K562 (cell line): ENCODE results near the gene KAZN. TPM values are rescaled to one million over a fixed set of nuclear protein-coding genes. Genes with fewer than 3 reads are reported as not detected.

ENCODE experiments used
- ATAC-seq: fragments of 200-7000 bp; cut with Tn5 transposase; 3 replicates; pipeline ENCODE4 v1.9.1; 2020; ENCODE audit warnings: moderate library complexity
- BruUV-seq: library from RNA; stranded (reverse); fragments of 400-500 nt; replicated peaks from 2 replicates; lab custom pipeline; 2021; lab: Mats Ljungman, UMichigan
- CTCF ChIA-PET: fragments of 300-600 bp; formaldehyde crosslinking; extraction: SDS; loops from one replicate; lab custom pipeline; 2021; ENCODE audit warnings: low intra/inter-chr PET ratio; lab: Yijun Ruan, JAX
- POLR2A ChIA-PET: fragments of 300-600, 350-650 bp; sonication (Branson Sonifier 250); formaldehyde crosslinking; extraction: SDS; loops from one replicate; lab custom pipeline; 2021; ENCODE audit warnings: antibody characterized with exemption, inconsistent platforms; lab: Yijun Ruan, JAX
- DNase-seq, 4 experiments: peaks; one replicate each; pipeline versions ENCODE4 v3.0.0 to v3.0.0-alpha.2; 2011 to 2018; ENCODE audit warnings: low spot score in 3 of 4, mixed read lengths in 3 of 4; ENCODE audit errors: extremely low read depth in 1 of 4
- FAIRE-seq: peaks from 2 replicates; lab custom pipeline; 2011; peaks lifted over from hg19 to GRCh38; lab: Jason Lieb, UNC
- H2AFZ ChIP-seq: 2 replicates; pipeline ENCODE4 v1.6.0; 2011; ENCODE audit warnings: low read depth, low read length, control low read depth, inconsistent platforms
- H3K27ac ChIP-seq: fragments of 200-600 bp; 3 replicates; pipeline ENCODE4 v1.8.0; 2011; ENCODE audit warnings: low read depth, mild to moderate bottlenecking, control low read depth, inconsistent platforms, low read length, moderate library complexity, mixed read lengths; ENCODE audit errors: extremely low read depth
- H3K27me3 ChIP-seq, 2 experiments: fragments of 300-600 bp in 1 of 2; 2 replicates in 1 of 2; 3 replicates in 1 of 2; pipeline versions ENCODE4 v1.6.0 to v1.8.0; 2011; ENCODE audit warnings: inconsistent platforms in 2 of 2, low read length in 2 of 2, mild to moderate bottlenecking in 1 of 2, mixed read lengths in 1 of 2, moderate library complexity in 1 of 2; ENCODE audit not compliant: control insufficient read depth in 2 of 2, insufficient read depth in 2 of 2
- H3K36me3 ChIP-seq: fragments of 300-600 bp; 3 replicates; pipeline ENCODE4 v1.8.0; 2011; ENCODE audit warnings: mild to moderate bottlenecking, low read length, inconsistent platforms; ENCODE audit not compliant: control insufficient read depth, insufficient read depth
- H3K4me1 ChIP-seq, 2 experiments: fragments of 200-600 bp in 1 of 2; replicated peaks in 1 of 2; 2 replicates in 1 of 2; 3 replicates in 1 of 2; pipeline versions ENCODE4 v1.5.1 to v1.8.0; 2011; ENCODE audit warnings: inconsistent platforms in 2 of 2, low read length in 2 of 2, mild to moderate bottlenecking in 1 of 2, mixed read lengths in 1 of 2, moderate library complexity in 1 of 2; ENCODE audit not compliant: control insufficient read depth in 2 of 2, insufficient read depth in 2 of 2
- H3K4me2 ChIP-seq: 2 replicates; pipeline ENCODE4 v1.6.1; 2011; ENCODE audit warnings: low read length, control low read depth, inconsistent platforms, mixed read lengths; ENCODE audit not compliant: insufficient read depth
- H3K4me3 ChIP-seq: fragments of 200-600 bp; sonication (generic), shearing (Covaris generic); 2 replicates; pipeline ENCODE4 v1.5.1; 2016; ENCODE audit warnings: control low read depth, inconsistent platforms
- H3K79me2 ChIP-seq: fragments of 200-600 bp; 3 replicates; pipeline ENCODE4 v1.8.0; 2011; ENCODE audit warnings: low read length, inconsistent platforms; ENCODE audit not compliant: control insufficient read depth, insufficient read depth
- H3K9ac ChIP-seq, 2 experiments: 2 replicates each; pipeline versions ENCODE4 v1.6.0 to v1.6.1; 2011; ENCODE audit warnings: low read depth in 2 of 2, low read length in 2 of 2, control low read depth in 1 of 2, inconsistent platforms in 1 of 2, mild to moderate bottlenecking in 1 of 2, mixed read lengths in 1 of 2; ENCODE audit not compliant: insufficient read depth in 1 of 2
- H3K9me1 ChIP-seq: one replicate; pipeline ENCODE4 v1.6.0; 2011; ENCODE audit warnings: inconsistent platforms, mild to moderate bottlenecking, low read length, moderate library complexity; ENCODE audit not compliant: control insufficient read depth, insufficient read depth
- H3K9me3 ChIP-seq: replicated peaks from 2 replicates; pipeline ENCODE4 v1.5.1; 2011; ENCODE audit warnings: low read depth, low read length, inconsistent platforms; ENCODE audit not compliant: control insufficient read depth, insufficient read depth
- H4K20me1 ChIP-seq: replicated peaks from 2 replicates; pipeline ENCODE4 v1.6.1; 2011; ENCODE audit warnings: low read length, inconsistent platforms, mixed read lengths; ENCODE audit not compliant: control insufficient read depth, insufficient read depth
- ADNP ChIP-seq: fragments of 200-800 bp; sonication (Bioruptor generic); IDR thresholded peaks from 2 replicates; pipeline ENCODE4 v1.6.1; 2016; ENCODE audit warnings: missing genetic modification characterization, missing compliant biosample characterization
- ATF7 ChIP-seq: fragments of 450-650 bp; IDR thresholded peaks from 2 replicates; pipeline ENCODE4 v1.7.1; 2014; ENCODE audit warnings: mild to moderate bottlenecking, moderate library complexity
- GATA2 ChIP-seq: sonication (generic); formaldehyde crosslinking; IDR thresholded peaks from 2 replicates; pipeline ENCODE4 v1.4.0; 2020; ENCODE audit warnings: mild to moderate bottlenecking, missing genetic modification reagents
- MAX ChIP-seq: sonication (generic); formaldehyde crosslinking; IDR thresholded peaks from 2 replicates; pipeline ENCODE4 v1.9.0; 2022; ENCODE audit warnings: mild to moderate bottlenecking, missing genetic modification reagents
- MYC ChIP-seq, 2 experiments: fragments of 250-450 bp in 1 of 2; sonication (Bioruptor Pico) in 1 of 2; IDR thresholded peaks; 2 replicates each; pipeline versions ENCODE4 v1.5.1 to v1.6.1; 2012 to 2021; ENCODE audit warnings: low read depth in 2 of 2, borderline replicate concordance in 1 of 2, improper control_type of control experiment in 1 of 2, low read length in 1 of 2, mild to moderate bottlenecking in 1 of 2, moderate library complexity in 1 of 2
- PPARD ChIP-seq: fragments of 250-450 bp; sonication (Bioruptor Pico); IDR thresholded peaks from 2 replicates; pipeline ENCODE4 v1.8.0; 2022; ENCODE audit warnings: inconsistent platforms, mild to moderate bottlenecking, moderate library complexity
- PTBP1 ChIP-seq: fragments of 200-400 bp; formaldehyde crosslinking; IDR thresholded peaks from 2 replicates; pipeline ENCODE4 v1.6.1; 2017; ENCODE audit warnings: low read depth, low read length
- TRIM24 ChIP-seq, 2 experiments: fragments of 450-650 bp; IDR thresholded peaks; 2 replicates each; pipeline ENCODE4 v1.6.1; 2016
- WGBS: fragments of 100-300 bp; shearing (Covaris generic); methylation state at CpG from one replicate; pipeline ENCODE4 v1.1.6; 2016; ENCODE audit warnings: low coverage, mixed read lengths; ENCODE audit not compliant: insufficient coverage; ENCODE audit errors: missing lambda C conversion rate; 5-methylcytosine and 5-hydroxymethylcytosine counted together
- in situ Hi-C: fragments of 300-500 bp; cut with MboI; formaldehyde crosslinking; loops from 4 replicates; pipeline ENCODE4 v1.15.0; 2018; ENCODE audit warnings: inconsistent platforms, mixed read lengths
- intact Hi-C: fragments of 100-400 bp; cut with micrococcal nuclease; formaldehyde crosslinking; loops from 2 replicates; pipeline ENCODE4 v1.14.2; 2022
- polyA plus RNA-seq, 8 experiments: library from polyadenylated mRNA; depleted of rRNA in 4 of 8; stranded (reverse) in 5 of 8; unstranded in 3 of 8; fragments of >200 nt; fragmentation: Nextera tagmentation in 2 of 8; fragmentation: Illumina TruSeq in 1 of 8; extraction: Ambion mirVana in 2 of 8; extraction: Trizol in 1 of 8; gene quantifications; 2 replicates each; pipeline versions ENCODE4 v1.2.1 to v1.2.3, GENCODE V29; 2011 to 2014; ENCODE audit warnings: inconsistent platforms in 1 of 8, missing spikeins in 1 of 8
- total RNA-seq, 7 experiments: library from RNA; depleted of rRNA in 6 of 7; stranded (reverse); fragments of >200 nt in 6 of 7; fragmentation: Illumina TruSeq in 2 of 7; extraction: Trizol in 2 of 7; gene quantifications; 2 replicates each; pipeline versions ENCODE4 v1.2.1 to v1.2.3, GENCODE V29; 2011 to 2021; ENCODE audit warnings: low replicate concordance in 1 of 7

The KAZN gene
- total and polyA plus RNA-seq, 9 of the 15 experiments (the other 6 are each of a cell fraction or from before 2014, with no cell fraction given): 2.1 to 21.6 (median 5.4) TPM

GRCh38 chr1:14600405-14601112 is 2.1 kb downstream of the KAZN start:
- Histone ChIP-seq H3K27me3 (peaks cover 24 to 54% of the 10 kb centered on the region in 2 experiments), H3K9me1 (no peaks in the 10 kb centered on the region), H3K36me3 (no peaks in the 10 kb centered on the region), H3K4me3 (no peak overlapping the region), H3K79me2 (no peaks in the 10 kb centered on the region), H3K4me2 (no peak overlapping the region), H3K27ac (no peak overlapping the region), H4K20me1 (no peaks in the 10 kb centered on the region), H2AFZ (no peak overlapping the region), H3K4me1 (peaks cover 0 to 19% of the 10 kb centered on the region in 2 experiments; a peak in 1 of 5 replicates), H3K9ac (no peak overlapping the region), H3K9me3 (no peaks in the 10 kb centered on the region)
- BruUV-seq: no TSS peak
- FAIRE-seq (peak; percentile 55), DNase-seq (no peak), ATAC-seq (no peak)
- in situ Hi-C loops: no loop called here
- ChIA-PET POLR2A (interaction anchor here (0.7 kb wide), 1 partner anchor 18 kb away, joined by 4 read pairs; no protein-coding TSS in a partner anchor), CTCF (interaction anchor here (0.7 kb wide), 1 partner anchor 735 kb away, joined by 3 read pairs; no protein-coding TSS in a partner anchor)
- TF ChIP-seq ADNP (tag) (no peak), ATF7 (peak; percentile 59; the same call in 1 of the 2 replicates), GATA2 (CRISPR knock-in tag) (no peak), PTBP1 (no peak), PPARD (no peak), TRIM24 (IDR thresholded peaks at IDR 0.05) (no peak), MAX (peak; percentile 30; the same call in 1 of the 2 replicates), MYC (IDR thresholded peaks at IDR 0.05; ENCODE audit: low read depth, low read length) (no peak), MYC (CRISPR knock-in tag; IDR thresholded peaks at IDR 0.05; ENCODE audit: borderline replicate concordance, low read depth) (no peak)
- WGBS: 6% methylated on average over 12 of the region's 12 CpGs
- intact Hi-C loops: no loop called here
